Tibial nerve (tissue), 3 donors: ENCODE results near the gene VIPR2.

Source experiments
- CTCF ChIP-seq, 5 experiments: fragments of 200-600 bp in 3 of 5; fragments of 450-650 bp in 2 of 5; sonication (generic) in 3 of 5; IDR thresholded peaks; one replicate each; pipeline ENCODE4 v1.5.1; 2016 to 2019; ENCODE audit warnings: antibody characterized with exemption in 5 of 5, mild to moderate bottlenecking in 3 of 5, moderate library complexity in 2 of 5
- POLR2A ChIP-seq, 2 donors: fragments of 450-650 bp; IDR thresholded peaks; one replicate each; pipeline ENCODE4 v1.6.1; 2017; ENCODE audit warnings: antibody characterized with exemption in 2 of 2, mild to moderate bottlenecking in 2 of 2, moderate library complexity in 2 of 2

GRCh38 chr7:158996214-158997109, 148.2 kb downstream of the VIPR2 start:
- no peak for TF ChIP-seq CTCF (IDR thresholded peaks at IDR 0.05)
- TF ChIP-seq POLR2A (IDR thresholded peaks at IDR 0.05): no peak
